C4-2B (cell line): ENCODE data around the gene NPFF.

Source experiments
- CTCF ChIP-seq: fragments of 450-650 bp; conservative IDR thresholded peaks from 2 replicates; pipeline ENCODE4 v1.5.1; 2017; ENCODE audit warnings: mild to moderate bottlenecking
- ZFX ChIP-seq: fragments of 450-650 bp; IDR thresholded peaks from 2 replicates; pipeline ENCODE4 v1.6.1; 2017

GRCh38 chr12:53484686-53485575 lies 22.4 kb downstream of the NPFF start:
- TF ChIP-seq CTCF (no peak), ZFX (no peak)
